ENCODE measurements around the gene CPE.

DNA sequence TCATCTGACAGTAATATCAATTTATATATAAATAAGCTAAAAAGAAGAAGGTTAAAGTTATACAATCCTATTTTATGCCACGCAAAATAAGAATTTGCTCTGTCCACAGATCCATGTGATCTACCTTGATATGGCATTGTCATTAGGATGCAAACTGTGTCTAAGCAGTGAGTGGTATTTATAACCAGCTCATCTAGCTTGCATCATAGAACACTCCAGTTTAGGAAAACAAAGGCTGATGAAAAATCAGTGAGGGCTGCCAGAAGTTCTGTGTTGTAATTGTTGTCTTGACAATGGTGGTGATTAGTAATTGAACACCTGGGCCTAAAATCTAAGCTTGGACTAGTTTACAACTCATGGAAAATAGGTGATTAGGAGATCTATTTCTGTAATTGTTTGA lies 111.0 kb downstream of the CPE start:
- TF ChIP-seq CTCF (IDR thresholded peaks at IDR 0.05) (no peak), EP300 (IDR thresholded peaks at IDR 0.05) (no peak), POLR2AphosphoS5 (IDR thresholded peaks at IDR 0.05) (no peak)
